ENCODE measurements around the gene HMGA1. TPM values are rescaled to one million over a fixed set of nuclear protein-coding genes. Genes with fewer than 3 reads are reported as not detected.
"Not testable (repeated sequence)": the region's sequence is repeated elsewhere in the genome, so short reads cannot be mapped to it uniquely, and the experiment has no call there.

HMGA1 gene
- total RNA-seq, 1 donor from 2014 or later = 88.0 TPM

DNA sequence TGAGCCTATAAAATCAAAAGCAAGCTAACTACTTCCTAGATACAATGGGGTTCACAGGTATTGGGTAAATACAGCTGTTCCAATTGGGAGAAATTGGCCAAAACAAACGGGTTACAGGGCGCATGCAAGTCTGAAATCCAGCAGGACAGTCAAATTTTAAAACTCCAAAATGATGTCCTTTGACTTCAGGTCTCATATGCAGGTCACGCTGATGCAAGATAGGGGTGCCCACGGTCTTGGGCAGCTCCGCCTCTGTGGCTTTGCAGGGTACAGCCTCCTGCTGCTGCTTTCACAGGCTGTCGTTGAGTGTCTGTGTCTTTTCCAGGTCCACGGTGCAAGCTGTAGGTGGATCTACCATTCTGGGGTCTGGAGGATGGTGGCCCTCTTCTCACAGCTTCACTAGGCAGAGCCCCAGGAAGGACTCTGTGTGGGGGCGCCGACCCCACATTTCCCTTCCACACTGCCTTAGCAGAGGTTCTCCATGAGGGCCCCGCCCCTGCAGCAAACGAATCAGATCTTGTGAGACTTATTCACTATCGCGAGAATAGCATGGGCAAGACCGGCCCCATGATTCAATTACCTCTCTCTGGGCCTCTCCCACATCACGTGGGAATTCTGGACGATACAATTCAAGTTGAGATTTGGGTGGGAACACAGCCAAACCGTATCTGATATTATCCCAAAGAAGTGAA lies 24.0 kb downstream of the HMGA1 start:
- no peak for DNase-seq (ENCODE audit: low spot score)

DNA sequence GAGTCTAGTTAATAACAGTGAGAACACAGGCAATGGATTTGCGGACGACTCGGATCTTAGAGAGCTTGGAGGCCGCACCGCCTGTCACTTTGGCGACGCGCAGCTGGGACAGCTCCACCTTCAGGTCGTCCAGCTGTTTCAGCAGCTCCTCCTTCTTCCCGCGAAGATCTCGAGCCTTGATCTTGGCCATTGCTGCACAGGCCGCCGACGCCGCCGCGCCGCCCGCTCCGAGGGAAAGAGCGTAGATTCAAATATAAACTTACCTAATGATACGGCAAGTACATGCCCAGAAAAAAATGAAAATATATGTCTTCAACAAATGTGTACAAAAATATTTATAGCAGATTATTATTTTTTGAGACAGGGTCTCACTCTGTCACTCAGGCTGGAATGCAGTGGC lies 26.8 kb downstream of the HMGA1 start:
- DNase-seq (ENCODE audit: low spot score) = not testable (repeated sequence)

DNA sequence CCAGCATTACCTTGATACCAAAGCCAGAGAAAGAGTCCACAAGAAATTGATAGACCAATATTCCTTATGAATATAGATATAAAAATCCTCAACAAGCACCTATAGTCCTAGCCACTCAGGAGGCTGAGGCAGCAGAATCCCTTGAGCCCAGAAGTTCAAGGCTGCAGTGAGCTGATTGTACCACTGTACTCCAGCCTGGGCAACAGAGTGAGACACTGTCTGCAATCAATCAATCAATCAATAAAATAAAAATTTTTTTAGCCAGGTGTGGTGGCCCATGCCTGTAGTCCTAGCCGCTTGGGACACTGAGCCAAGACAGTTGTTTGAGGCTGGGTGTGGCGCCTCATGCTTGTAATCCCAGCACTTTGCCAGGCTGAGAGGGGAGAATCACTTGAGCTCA lies 31.1 kb downstream of the HMGA1 start:
- DNase-seq (ENCODE audit: low spot score) = no peak

DNA sequence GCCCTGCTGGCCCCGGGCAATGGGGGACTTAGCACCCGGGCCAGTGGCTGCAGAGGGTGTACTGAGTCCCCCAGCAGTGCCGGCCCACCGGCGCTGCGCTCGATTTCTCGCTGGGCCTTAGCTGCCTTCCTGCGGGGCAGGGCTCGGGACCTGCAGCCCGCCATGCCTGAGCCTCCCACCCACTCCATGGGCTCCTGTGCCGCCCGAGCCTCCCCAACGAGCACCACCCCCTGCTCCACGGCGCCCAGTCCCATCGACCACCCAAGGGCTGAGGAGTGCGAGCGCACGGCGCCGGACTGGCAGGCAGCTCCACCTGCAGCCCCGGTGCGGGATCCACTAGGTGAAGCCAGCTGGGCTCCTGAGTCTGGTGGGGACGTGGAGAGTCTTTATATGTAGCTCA lies 32.5 kb downstream of the HMGA1 start:
- not testable (repeated sequence) for DNase-seq (ENCODE audit: low spot score)

DNA sequence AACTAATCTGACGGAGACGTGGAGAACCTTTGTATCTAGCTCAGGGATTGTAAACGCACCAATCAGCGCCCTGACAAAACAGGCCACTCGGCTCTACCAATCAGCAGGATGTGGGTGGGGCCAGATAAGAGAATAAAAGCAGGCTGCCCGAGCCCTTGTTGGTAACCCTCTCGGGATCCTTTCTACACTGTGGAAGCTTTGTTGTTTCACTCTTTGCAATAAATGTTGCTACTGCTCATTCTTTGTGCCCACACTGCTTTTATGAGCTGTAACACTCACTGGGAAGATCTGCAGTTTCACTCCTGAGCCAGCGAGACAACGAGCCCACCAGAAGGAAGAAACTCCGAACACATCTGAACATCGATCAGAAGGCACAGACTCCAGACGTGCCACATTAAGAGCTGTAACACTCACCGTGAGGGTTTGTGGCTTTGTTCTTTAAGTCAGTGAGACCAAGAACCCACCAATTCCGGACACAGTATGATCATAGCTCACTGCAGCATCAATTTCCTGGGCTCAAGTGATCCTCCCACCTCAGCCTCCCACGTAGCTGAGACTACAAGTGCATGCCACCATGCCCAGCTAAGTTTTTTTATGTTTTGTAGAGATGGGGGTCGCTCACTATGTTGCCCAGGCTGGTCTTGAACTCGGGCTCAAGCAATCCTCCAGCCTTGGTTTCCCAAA lies 33.1 kb downstream of the HMGA1 start:
- not testable (repeated sequence) for DNase-seq (ENCODE audit: low spot score)

DNA sequence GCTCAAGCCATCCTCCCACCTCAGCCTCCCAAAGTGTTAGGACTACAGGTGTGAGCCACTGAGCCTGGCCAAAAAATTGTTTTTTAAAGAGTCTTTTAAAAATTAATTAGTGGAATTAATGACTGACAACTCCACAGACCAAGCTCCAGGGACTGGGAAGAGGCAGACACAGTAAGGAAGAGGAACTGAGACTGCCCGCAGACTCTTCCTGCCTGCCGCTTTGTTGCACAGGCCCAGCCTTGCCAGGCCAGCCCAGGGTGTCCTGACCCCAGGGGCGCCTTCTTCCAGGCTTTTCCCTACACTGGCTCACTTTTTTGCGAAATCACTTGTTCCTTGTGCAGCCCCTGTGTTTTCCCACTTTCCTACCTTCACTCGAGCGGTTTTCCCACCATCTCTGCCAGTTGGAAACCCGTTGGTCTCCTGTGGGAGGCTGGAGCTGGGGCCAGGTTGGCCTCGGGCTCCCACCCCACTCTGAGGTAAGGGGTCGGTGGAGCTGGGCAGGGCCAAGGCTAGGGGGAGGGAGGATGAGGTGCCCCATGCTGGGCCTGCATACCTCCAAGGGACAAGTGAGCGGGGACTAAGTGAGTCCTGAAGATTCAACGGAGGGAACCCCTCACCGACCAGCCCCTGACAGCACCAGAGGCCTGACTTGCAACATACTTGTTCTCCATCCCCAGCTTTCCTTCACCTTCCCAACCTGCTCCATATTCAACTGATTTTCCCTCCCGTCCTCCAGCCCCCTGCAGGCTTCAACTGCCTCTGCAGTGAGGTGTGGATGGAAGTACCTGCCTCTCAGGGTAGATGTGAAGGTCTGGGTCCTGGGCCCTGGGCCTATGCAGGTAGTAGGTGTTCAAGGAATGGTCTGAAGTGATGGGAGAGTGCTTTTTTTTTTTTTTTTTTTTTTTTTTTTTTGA lies 35.6 kb downstream of the HMGA1 start:
- DNase-seq (ENCODE audit: low spot score) = no peak

DNA sequence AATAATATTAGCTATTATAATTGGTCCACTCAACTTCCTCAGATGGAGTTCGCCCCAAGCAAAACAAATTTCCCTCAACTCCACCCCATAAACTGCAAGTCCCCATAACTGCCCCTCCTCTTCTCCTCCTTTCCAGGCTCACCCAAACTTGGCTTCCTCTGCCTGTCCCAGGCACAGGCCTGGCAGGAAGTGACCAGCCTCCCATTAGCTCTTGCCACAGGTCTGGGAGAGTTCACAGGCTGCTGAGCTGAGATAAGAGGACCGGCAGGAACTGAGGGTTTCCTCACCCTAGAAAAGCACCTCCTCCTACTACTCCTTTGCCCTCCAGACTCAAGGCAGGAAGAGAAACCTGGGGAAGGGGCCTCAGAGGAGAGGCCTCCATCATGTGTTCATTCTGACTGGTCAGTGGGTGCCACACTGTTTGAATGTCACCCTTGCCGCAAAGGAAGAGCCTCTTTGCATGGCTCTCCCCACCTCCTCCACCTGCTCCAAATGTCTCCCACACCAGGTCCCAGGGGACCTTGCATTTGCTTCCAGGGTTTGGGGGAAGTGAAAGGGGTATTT lies 36.7 kb downstream of the HMGA1 start:
- DNase-seq (ENCODE audit: low spot score) = peak; percentile 49

DNA sequence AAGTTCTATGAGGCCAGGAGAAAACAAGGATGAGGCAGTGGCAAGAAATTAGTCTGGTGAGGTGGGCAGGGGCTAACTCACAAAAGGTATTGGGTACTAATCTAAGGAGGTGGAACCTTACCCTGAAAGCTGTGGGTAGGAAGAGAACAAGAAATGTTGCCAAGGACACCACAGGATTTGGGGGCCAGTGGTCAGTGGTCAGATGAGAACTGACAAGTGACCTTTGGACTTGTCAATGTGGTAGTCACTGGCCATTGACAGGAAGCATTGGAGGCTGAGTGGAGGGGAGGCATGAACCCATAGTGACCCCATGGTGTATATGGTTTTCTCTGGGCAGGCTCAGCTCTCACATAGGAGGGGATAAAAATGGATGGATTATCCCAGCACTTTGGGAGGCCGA lies 37.5 kb downstream of the HMGA1 start:
- DNase-seq (ENCODE audit: low spot score) = no peak

DNA sequence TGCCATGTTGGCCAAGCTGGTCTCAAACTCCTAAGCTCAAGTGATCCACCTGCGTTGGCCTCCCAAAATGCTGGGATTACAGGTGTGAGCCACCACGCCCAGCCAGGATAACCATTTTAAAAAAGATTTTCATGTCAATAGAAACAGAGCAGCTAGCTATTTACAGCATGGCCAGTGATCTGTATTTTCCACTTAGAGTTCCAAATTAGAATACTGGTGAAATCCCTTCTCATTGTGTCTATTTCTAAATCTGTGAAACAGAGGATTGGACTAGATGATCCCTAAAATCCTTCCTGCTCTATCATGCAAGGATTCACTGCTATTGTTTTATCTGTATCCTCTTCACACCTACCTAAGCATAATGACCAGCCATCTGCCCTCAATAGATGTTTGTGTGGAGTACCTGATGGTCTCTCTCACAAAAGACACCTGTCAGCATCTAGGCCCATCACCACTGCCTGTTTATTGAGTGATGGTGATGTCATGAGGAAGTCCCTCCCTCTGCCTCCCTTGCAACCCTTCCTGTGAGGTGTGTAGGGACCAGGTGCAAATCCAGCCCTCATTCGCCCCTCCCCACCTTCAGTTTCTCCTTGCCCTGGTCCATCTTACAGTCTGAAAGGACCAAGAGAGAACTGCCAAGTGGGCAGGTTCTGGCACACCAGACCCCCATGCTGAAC lies 38.6 kb downstream of the HMGA1 start:
- no peak for DNase-seq (ENCODE audit: low spot score)

DNA sequence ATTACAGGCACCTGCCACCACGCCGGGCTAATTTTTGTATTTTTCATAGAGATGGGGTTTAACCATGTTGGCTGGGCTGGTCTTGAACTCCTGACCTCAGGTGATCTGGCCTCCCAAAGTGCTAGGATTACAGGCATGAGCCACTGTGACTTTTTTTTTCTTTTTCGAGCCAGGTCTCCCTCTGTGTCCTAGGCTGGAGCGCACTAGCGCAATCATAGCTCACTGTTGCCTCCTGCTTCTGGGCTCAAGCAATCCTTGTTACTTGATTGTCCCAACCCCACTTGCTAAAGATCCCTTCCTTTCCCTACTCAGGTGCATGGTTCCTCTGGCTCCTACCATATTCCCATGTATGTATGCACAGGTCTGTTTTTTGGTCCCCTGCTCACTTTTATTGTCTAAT lies 39.5 kb downstream of the HMGA1 start:
- DNase-seq (ENCODE audit: low spot score) = no peak

DNA sequence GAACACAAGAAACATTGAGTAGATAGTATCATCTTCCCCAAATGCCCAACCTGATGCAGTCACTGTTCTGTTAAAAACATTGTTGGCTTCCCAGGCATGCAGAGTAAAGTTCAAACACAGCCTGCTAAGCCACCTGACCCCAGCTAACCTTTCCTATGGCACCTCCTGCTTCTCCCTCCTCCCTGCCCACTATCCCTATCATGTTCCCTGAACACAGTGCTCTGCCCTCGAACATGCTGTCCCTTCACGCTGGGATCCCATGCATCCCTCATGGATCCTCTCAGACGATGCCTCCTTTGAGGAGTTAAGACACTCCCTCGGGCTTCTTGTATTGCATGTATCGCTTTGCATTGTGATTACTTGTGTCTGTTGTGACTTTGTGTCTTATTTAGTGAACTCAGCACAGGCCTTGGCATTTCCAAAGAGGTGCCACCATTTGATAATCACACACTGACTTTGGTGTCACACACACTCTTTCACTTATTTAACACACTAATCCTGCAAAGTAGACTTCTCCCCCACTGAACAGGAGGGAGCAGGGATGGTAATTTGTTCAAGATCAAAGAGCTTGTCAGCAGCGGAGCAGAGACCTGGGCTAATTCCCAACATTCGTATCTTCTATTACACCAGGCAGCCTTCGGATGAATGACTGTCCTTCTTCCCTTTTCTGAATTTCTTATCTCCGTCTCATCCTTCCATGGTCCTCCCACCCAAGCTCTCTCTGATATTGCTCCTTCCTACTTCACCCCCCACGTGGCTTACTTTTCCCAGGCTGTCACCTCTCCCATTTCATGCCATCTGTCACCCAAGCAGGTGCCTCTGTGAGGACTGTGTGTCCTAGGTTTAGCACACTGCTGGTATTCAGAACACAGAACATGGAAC lies 40.4 kb downstream of the HMGA1 start:
- DNase-seq (ENCODE audit: low spot score) = no peak

DNA sequence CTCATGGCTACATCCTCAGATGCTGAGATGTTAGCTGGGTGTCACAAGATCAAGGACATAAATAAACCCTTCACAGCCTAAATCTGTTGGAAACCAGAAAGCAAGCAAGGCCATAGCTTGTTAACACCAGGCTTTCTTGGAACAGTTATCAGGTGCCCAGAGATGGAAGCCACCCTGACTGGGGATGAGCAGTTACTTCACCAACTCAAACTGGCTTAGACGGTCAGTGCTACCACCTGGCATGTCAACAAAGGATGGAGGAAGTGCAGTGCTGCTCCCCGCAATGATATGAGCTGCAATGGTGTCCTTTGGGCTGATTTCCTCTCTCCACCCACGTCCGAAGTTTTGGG lies 41.1 kb downstream of the HMGA1 start:
- no peak for DNase-seq (ENCODE audit: low spot score)

DNA sequence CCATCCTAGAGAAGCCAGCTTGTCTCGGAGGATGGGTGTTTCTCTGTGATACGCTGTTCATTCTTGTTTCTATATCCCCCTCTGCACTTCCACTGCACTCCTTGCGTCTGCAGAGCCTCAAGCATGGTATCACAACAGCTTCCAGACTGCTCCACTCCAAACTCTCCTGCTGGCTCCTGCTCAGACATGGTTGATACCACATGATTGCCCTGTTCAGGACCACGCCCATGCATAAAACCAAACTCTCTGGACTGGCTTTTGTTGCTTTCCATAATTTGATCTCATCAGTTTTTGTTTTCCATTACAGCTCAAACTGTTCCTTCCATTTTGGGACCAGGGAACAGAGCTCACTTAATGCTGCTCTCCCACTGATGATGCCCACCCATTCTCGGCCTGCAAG lies 42.2 kb downstream of the HMGA1 start:
- no peak for DNase-seq (ENCODE audit: low spot score)

DNA sequence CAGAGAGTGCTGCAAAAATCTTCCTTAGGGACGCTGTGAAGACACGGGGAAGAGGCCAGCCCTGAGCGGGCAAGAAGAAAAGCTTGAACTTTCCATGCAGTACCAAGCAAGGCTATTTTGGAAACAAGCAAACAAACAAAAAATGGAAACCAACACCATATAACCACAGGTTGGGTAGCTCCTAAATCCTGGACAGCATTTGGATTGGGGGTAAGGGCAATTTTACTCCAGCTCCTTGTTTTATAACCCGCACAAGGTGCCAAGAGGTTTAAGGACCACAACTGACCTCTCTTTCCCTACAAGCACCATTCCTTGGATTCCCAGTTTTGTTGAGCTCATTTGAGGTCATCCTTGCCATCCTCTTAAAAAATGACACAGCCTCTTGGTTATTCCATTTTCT lies 43.5 kb downstream of the HMGA1 start:
- DNase-seq (ENCODE audit: low spot score) = no peak

DNA sequence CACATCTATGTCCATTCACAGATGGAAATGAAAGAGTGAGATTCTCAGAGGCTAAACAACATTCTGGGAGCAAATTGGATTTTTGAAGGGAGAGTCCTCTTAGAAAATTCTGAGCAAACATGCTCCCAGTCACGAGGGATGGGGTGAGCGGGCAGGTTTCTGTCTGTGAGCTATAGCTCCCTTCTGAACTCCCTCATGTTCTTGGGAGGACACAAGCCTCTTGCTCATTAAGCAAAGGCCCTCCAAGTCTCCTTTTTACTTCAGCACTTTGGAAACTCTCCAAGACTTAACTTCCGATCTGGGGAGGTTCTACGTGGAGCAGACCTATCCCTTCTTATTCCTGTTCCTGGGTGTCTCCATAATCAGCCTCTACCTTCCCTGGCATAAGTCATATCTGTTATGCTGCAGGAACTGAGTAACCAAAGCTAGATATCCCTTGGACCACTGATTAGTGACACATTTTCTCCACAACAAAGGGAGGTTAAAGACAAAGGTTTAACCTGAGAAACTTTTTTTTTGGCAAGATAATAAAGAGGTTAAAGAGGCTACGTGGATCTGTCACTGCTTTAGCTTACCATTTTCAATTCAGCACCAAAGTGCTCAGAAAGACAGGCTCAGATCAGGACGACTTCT lies 45.1 kb downstream of the HMGA1 start:
- no peak for DNase-seq (ENCODE audit: low spot score)

DNA sequence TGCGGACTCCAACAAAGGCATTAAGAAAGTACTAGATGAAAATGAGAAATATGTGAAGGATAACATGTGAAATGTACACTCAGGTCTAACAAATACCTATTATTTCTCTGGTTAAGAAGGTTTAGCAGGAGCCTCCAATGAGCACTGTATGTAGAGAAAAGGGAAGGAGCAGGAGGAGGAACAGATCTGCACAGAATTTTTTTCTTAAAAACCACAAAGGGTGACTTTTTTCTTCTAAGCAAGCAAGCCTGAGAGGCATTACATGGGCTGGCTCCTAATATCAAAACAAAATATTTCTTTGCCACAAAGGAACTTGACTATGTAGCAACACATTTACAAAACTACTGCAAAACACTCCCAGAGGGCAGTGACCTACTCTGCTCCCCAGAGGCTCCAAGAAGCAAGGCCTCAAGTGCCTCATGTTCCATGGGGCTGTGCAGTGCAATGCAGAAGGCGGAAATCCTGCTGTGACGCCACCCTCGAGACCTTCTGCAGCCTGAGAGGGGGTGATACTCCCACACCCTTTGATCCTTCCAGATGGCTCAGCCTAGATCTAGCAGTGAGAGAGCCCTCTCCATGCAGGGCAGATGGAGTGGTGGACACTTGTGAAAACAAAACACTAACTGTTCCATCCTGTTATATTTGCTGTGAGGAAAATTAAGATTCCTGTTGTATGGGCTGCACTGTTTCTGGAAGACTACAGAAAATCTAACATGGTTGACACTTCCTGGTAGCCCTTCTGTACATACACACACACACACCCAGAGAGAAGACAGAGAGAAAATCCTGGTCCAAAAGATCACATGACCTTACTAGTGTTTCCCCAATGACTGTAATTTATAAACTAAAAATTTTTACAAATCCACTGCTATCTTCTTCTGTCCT lies 48.1 kb downstream of the HMGA1 start:
- no peak for DNase-seq (ENCODE audit: low spot score)

DNA sequence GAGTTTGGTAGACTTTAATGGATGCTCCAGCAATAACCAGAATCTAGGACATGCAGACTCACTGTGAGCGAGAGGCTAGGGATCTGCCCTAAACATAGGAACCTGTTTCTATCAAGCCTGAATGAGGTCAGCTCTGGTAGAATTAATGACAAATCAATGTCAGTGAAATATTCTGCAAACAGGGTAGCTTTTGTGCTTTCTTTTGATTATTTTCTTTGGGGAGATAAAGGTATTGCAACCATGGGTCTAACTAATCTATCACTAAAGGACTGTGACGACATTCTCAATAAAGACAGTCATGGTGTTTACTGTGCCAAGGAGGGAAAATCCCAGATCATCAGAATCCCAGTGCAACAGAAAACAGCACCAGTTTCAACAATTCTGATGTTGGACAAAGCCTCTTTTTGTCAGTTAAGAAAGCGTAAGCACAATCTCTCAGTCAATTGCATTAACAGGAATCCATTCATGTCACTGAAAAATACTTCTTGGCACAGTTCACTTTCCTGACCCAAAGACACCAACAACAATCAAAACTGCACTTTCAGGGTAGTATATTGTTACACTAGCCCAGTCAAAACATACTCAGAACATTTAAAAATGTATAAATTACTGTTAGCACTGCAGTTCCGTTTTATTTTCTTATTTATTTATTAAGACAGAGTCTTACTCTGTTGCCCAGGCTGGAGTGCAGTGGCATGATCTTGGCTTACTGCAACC lies 48.9 kb downstream of the HMGA1 start:
- DNase-seq (ENCODE audit: low spot score) = no peak

DNA sequence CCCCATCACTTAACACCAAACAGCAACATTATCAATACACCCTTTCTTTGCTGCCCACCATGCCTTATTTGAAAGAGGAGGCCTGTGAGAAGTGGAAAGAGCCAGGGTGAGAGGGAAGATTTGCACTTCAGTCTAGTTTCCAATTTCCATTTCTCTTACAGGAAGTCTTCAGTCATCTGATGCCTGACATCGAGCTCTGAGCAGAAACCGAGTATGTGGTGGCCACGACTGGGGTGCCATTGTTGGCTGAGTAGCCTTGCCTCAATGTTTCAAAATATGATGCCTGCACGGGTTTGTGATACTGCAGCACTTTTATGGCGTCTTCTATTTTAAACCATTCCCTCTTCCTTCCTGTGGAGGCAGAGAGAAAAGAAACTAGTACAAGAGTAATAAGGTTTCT lies 51.9 kb downstream of the HMGA1 start:
- no peak for DNase-seq (ENCODE audit: low spot score)

DNA sequence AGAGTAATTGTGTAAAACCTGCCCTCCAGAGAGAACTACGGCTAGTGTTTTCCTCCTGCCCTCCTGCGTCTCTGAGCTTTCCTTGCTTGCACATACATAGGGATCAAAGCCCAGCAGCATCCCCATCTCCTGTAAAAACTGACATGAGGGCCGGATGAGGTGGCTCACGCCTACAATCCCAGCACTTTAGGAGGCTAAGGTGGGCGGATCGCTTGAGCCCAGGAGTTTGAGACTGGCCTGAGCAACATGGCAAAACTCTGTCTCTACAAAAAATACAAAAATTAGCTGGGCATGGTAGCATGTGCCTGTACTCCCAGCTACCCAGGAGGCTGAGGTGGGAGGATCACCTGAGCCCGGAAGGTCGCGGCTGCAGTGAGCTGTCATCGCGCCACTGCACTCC lies 52.5 kb downstream of the HMGA1 start:
- no peak for DNase-seq (ENCODE audit: low spot score)

All from ureter (tissue), 1 donor.